Astrocyte (in vitro differentiated cells and primary cell): ENCODE data around the gene ASB10. TPM values are rescaled to one million over a fixed set of nuclear protein-coding genes. Genes with fewer than 3 reads are reported as not detected.

ENCODE experiments used
- DNase-seq: peaks from one replicate; pipeline ENCODE4 v3.0.0-alpha.2; 2010; ENCODE audit warnings: low read depth
- FAIRE-seq: peaks from 2 replicates; lab custom pipeline; 2011; peaks lifted over from hg19 to GRCh38; lab: Jason Lieb, UNC
- H2AFZ ChIP-seq: 2 replicates; pipeline ENCODE4 v1.6.0; 2012; ENCODE audit warnings: low read depth, low read length, inconsistent platforms
- H3K27ac ChIP-seq: 2 replicates; pipeline ENCODE4 v1.5.1; 2011; ENCODE audit warnings: low read depth, low read length, inconsistent platforms
- H3K27me3 ChIP-seq: 2 replicates; pipeline ENCODE4 v1.6.0; 2011; ENCODE audit warnings: low read length, inconsistent platforms; ENCODE audit not compliant: insufficient read depth
- H3K36me3 ChIP-seq: 2 replicates; pipeline ENCODE4 v1.5.1; 2011; ENCODE audit warnings: low read length, inconsistent platforms; ENCODE audit not compliant: insufficient read depth
- H3K4me1 ChIP-seq: 2 replicates; pipeline ENCODE4 v1.5.1; 2011; ENCODE audit warnings: low read length, inconsistent platforms; ENCODE audit not compliant: insufficient read depth
- H3K4me2 ChIP-seq: 2 replicates; pipeline ENCODE4 v1.6.0; 2012; ENCODE audit warnings: low read length, inconsistent platforms
- H3K4me3 ChIP-seq: 2 replicates; pipeline ENCODE4 v1.5.1; 2011; ENCODE audit warnings: low read depth, mild to moderate bottlenecking, low read length, inconsistent platforms; ENCODE audit not compliant: insufficient read depth
- H3K79me2 ChIP-seq: 2 replicates; pipeline ENCODE4 v1.6.0; 2012; ENCODE audit warnings: mild to moderate bottlenecking, low read length, inconsistent platforms; ENCODE audit not compliant: insufficient read depth
- H3K9ac ChIP-seq: 2 replicates; pipeline ENCODE4 v1.6.0; 2012; ENCODE audit warnings: mild to moderate bottlenecking, low read length, inconsistent platforms
- H3K9me3 ChIP-seq: 2 replicates; pipeline ENCODE4 v1.5.1; 2012; ENCODE audit warnings: low read depth, mild to moderate bottlenecking, low read length, inconsistent platforms; ENCODE audit not compliant: insufficient read depth
- H4K20me1 ChIP-seq: 2 replicates; pipeline ENCODE4 v1.6.0; 2012; ENCODE audit warnings: low read length, inconsistent platforms; ENCODE audit not compliant: insufficient read depth
- H3K27ac Mint-ChIP-seq: one replicate; pipeline ENCODE4 v1.8.0; 2021; ENCODE audit warnings: mild to moderate bottlenecking, mixed read lengths; ENCODE audit not compliant: unreplicated experiment
- H3K27me3 Mint-ChIP-seq: one replicate; pipeline ENCODE4 v1.8.0; 2021; ENCODE audit warnings: low read depth, mixed read lengths; ENCODE audit not compliant: unreplicated experiment
- H3K36me3 Mint-ChIP-seq: one replicate; pipeline ENCODE4 v1.8.0; 2021; ENCODE audit warnings: low read depth, mixed read lengths; ENCODE audit not compliant: unreplicated experiment
- H3K4me1 Mint-ChIP-seq: one replicate; pipeline ENCODE4 v1.8.0; 2021; ENCODE audit warnings: low read depth, mixed read lengths; ENCODE audit not compliant: unreplicated experiment
- H3K4me3 Mint-ChIP-seq: one replicate; pipeline ENCODE4 v1.8.0; 2021; ENCODE audit warnings: mild to moderate bottlenecking, moderate library complexity, mixed read lengths; ENCODE audit not compliant: unreplicated experiment
- H3K9me3 Mint-ChIP-seq: one replicate; pipeline ENCODE4 v1.8.0; 2021; ENCODE audit warnings: mild to moderate bottlenecking, mixed read lengths; ENCODE audit not compliant: unreplicated experiment
- EZH2 ChIP-seq: IDR thresholded peaks from 2 replicates; pipeline ENCODE4 v1.6.1; 2012; ENCODE audit warnings: mild to moderate bottlenecking, low read length, inconsistent platforms; ENCODE audit not compliant: insufficient read depth
- total RNA-seq: library from RNA; stranded (reverse); gene quantifications from 2 replicates; pipeline ENCODE4 v1.2.1, GENCODE V29; 2021
- TF ChIP-seq, protein P1 (sequence below): IDR thresholded peaks from 2 replicates; pipeline ENCODE4 v1.5.1; 2011; ENCODE audit warnings: low read depth, mild to moderate bottlenecking, inconsistent platforms, low read length, moderate library complexity; ENCODE audit not compliant: insufficient read depth

ASB10 gene
- total RNA-seq, 1 donor from 2014 or later, result not detected

GRCh38 chr7:151185762-151186639 lies 1.0 kb downstream of the ASB10 start:
- H3K9ac ChIP-seq, result no peak overlapping the region
- H3K9me3 ChIP-seq, result no peaks in the 10 kb centered on the region
- TF ChIP-seq, protein P1, sequence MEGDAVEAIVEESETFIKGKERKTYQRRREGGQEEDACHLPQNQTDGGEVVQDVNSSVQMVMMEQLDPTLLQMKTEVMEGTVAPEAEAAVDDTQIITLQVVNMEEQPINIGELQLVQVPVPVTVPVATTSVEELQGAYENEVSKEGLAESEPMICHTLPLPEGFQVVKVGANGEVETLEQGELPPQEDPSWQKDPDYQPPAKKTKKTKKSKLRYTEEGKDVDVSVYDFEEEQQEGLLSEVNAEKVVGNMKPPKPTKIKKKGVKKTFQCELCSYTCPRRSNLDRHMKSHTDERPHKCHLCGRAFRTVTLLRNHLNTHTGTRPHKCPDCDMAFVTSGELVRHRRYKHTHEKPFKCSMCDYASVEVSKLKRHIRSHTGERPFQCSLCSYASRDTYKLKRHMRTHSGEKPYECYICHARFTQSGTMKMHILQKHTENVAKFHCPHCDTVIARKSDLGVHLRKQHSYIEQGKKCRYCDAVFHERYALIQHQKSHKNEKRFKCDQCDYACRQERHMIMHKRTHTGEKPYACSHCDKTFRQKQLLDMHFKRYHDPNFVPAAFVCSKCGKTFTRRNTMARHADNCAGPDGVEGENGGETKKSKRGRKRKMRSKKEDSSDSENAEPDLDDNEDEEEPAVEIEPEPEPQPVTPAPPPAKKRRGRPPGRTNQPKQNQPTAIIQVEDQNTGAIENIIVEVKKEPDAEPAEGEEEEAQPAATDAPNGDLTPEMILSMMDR, result no peak
- TF ChIP-seq EZH2, result no peak
- DNase-seq, result no peak
- H3K4me1 Mint-ChIP-seq, result no peaks in the 10 kb centered on the region
- H3K79me2 ChIP-seq, result no peaks in the 10 kb centered on the region
- H3K27me3 ChIP-seq, result peaks cover 20% of the 10 kb centered on the region
- H3K27ac ChIP-seq, result no peak overlapping the region
- peaks cover 52% of the 10 kb centered on the region for H3K27me3 Mint-ChIP-seq
- no peak overlapping the region for H3K4me3 Mint-ChIP-seq
- H2AFZ ChIP-seq, result no peak overlapping the region
- peaks cover 9% of the 10 kb centered on the region for H3K9me3 Mint-ChIP-seq
- no peak overlapping the region for H3K4me3 ChIP-seq
- H3K36me3 ChIP-seq, result no peaks in the 10 kb centered on the region
- H3K27ac Mint-ChIP-seq, result no peak overlapping the region
- H3K4me1 ChIP-seq, result no peaks in the 10 kb centered on the region
- no peaks in the 10 kb centered on the region for H4K20me1 ChIP-seq
- H3K36me3 Mint-ChIP-seq, result peaks cover 2% of the 10 kb centered on the region
- no peak for FAIRE-seq
- H3K4me2 ChIP-seq, result no peak overlapping the region

DNA sequence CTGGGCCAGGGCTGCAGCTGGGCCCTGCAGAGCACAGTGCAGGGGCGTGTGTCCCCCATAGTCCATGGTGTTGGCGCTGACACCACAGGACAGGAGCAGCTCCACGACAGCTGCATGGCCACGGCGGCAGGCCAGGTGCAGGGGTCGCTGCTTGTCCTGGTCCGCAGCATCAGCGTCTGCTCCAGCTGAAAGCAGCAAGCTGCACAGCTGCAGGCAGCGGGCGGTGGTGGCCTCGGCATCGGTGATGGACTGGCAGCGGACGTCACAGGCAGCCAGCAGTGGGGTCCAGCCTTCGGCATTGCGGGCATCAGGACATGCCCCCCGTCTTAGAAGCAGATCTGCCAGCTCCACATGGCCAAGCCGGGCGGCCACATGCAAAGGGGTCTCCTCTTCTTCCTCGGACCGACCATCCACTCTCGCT lies 6.0 kb downstream of the ASB10 start:
- H3K4me3 Mint-ChIP-seq, result no peak overlapping the region
- no peak overlapping the region for H3K27ac Mint-ChIP-seq
- no peaks in the 10 kb centered on the region for H3K79me2 ChIP-seq
- peaks cover 6% of the 10 kb centered on the region for H3K9me3 Mint-ChIP-seq
- no peak overlapping the region for H3K4me2 ChIP-seq
- no peak overlapping the region for H3K27ac ChIP-seq
- H3K4me3 ChIP-seq, result no peak overlapping the region
- no peaks in the 10 kb centered on the region for H3K36me3 Mint-ChIP-seq
- H3K27me3 Mint-ChIP-seq, result peaks cover 61% of the 10 kb centered on the region
- H2AFZ ChIP-seq, result no peak overlapping the region
- no peaks in the 10 kb centered on the region for H3K4me1 ChIP-seq
- no peaks in the 10 kb centered on the region for H3K36me3 ChIP-seq
- TF ChIP-seq, protein P1, result no peak
- no peak for TF ChIP-seq EZH2
- H3K4me1 Mint-ChIP-seq, result no peaks in the 10 kb centered on the region
- H3K9me3 ChIP-seq, result no peaks in the 10 kb centered on the region
- no peaks in the 10 kb centered on the region for H4K20me1 ChIP-seq
- peaks cover 15% of the 10 kb centered on the region for H3K27me3 ChIP-seq
- DNase-seq (no peak), FAIRE-seq (no peak)
- H3K9ac ChIP-seq, result no peak overlapping the region

DNA sequence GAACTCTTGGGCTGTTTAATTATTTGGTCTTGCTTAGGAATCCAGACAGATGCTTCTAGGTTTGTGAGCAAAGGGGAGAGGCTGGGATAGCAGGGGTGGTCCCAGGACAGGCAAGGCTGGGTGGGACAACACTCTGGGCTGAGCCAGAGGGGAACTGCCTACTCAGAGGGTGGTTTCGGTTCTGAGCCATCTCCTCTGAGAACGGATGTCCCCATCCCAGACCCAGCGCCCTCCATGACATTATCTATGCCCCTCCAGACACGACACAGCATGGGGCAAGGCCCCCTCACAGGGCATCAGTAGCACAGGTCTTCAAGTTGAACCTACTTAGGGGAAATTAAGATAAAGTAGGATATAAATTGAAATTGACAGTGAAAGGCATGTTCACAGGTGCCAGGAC lies 7.1 kb downstream of the ASB10 start:
- Histone ChIP-seq H3K4me3 (no peak overlapping the region), H3K79me2 (no peaks in the 10 kb centered on the region), H3K9me3 (no peaks in the 10 kb centered on the region), H3K27ac (no peak overlapping the region), H4K20me1 (no peaks in the 10 kb centered on the region), H3K27me3 (peaks cover 19% of the 10 kb centered on the region), H3K4me2 (no peak overlapping the region), H3K36me3 (no peaks in the 10 kb centered on the region), H2AFZ (no peak overlapping the region), H3K9ac (no peak overlapping the region), H3K4me1 (no peaks in the 10 kb centered on the region)
- Mint-ChIP-seq H3K4me3 (no peak overlapping the region), H3K9me3 (peaks cover 3% of the 10 kb centered on the region), H3K36me3 (no peaks in the 10 kb centered on the region), H3K4me1 (no peaks in the 10 kb centered on the region), H3K27ac (no peak overlapping the region), H3K27me3 (peaks cover 70% of the 10 kb centered on the region)
- no peak for DNase-seq
- FAIRE-seq, result no peak
- TF ChIP-seq EZH2, result no peak
